ENCODE results near the gene RARB. TPM values are rescaled to one million over a fixed set of nuclear protein-coding genes. Genes with fewer than 3 reads are reported as not detected.

Gene RARB
- total and polyA plus RNA-seq, 5 donors from 2014 or later = 0.12 to 0.20 TPM; not detected in 3

GRCh38 chr3:25478211-25478757 is 50.2 kb downstream of the RARB start:
- no peaks in the 10 kb centered on the region for H3K36me3 ChIP-seq (ENCODE audit: control insufficient read depth, insufficient read depth, low read length)

GRCh38 chr3:25478964-25479726 is 51.1 kb downstream of the RARB start:
- no peak overlapping the region for H3K4me3 Mint-ChIP-seq
- Histone ChIP-seq H3K4me3 (ENCODE audit: low read depth, low read length) (no peak overlapping the region), H3K27ac (ENCODE audit: insufficient read depth, low read length, poor library complexity, severe bottlenecking) (no peak overlapping the region), H3K27me3 (ENCODE audit: control insufficient read depth, insufficient read depth, low read length) (no peaks in the 10 kb centered on the region), H3K36me3 (ENCODE audit: control insufficient read depth, insufficient read depth, low read length) (no peaks in the 10 kb centered on the region), H3K9me3 (ENCODE audit: control insufficient read depth in 2 of 2, low read length in 2 of 2) (no peaks in the 10 kb centered on the region), H3K4me1 (ENCODE audit: control insufficient read depth, insufficient read depth, low read length, poor library complexity, severe bottlenecking) (no peaks in the 10 kb centered on the region)
- H3K9me3 Mint-ChIP-seq = peaks cover 0 to 4% (median 0%) of the 10 kb centered on the region in 7 donors
- no peaks in the 10 kb centered on the region for H3K4me1 Mint-ChIP-seq
- H3K27ac Mint-ChIP-seq = no peak overlapping the region
- no peaks in the 10 kb centered on the region for H3K36me3 Mint-ChIP-seq
- H3K27me3 Mint-ChIP-seq = no peaks in the 10 kb centered on the region
- no peak for ATAC-seq (ENCODE audit: low read depth in 2 of 2)
- no peak for DNase-seq

More at GRCh38 chr3:25478211-25478757, 50.2 kb downstream of the RARB start:
- H3K27ac ChIP-seq (ENCODE audit: insufficient read depth, low read length, poor library complexity, severe bottlenecking) = no peak overlapping the region
- Mint-ChIP-seq H3K27ac (no peak overlapping the region), H3K36me3 (no peaks in the 10 kb centered on the region), H3K27me3 (no peaks in the 10 kb centered on the region), H3K9me3 (peaks cover 0 to 4% (median 0%) of the 10 kb centered on the region in 7 donors), H3K4me3 (no peak overlapping the region), H3K4me1 (no peaks in the 10 kb centered on the region)
- no peak overlapping the region for H3K4me3 ChIP-seq (ENCODE audit: low read depth, low read length)
- DNase-seq = no peak
- ATAC-seq (ENCODE audit: low read depth in 2 of 2) = no peak
- no peaks in the 10 kb centered on the region for H3K27me3 ChIP-seq (ENCODE audit: control insufficient read depth, insufficient read depth, low read length)
- H3K9me3 ChIP-seq (ENCODE audit: control insufficient read depth in 2 of 2, low read length in 2 of 2) = no peaks in the 10 kb centered on the region
- no peaks in the 10 kb centered on the region for H3K4me1 ChIP-seq (ENCODE audit: control insufficient read depth, insufficient read depth, low read length, poor library complexity, severe bottlenecking)

GRCh38 chr3:25479727-25480010 is 51.6 kb downstream of the RARB start:
- Histone ChIP-seq H3K4me3 (ENCODE audit: low read depth, low read length) (no peak overlapping the region), H3K27ac (ENCODE audit: insufficient read depth, low read length, poor library complexity, severe bottlenecking) (no peak overlapping the region), H3K9me3 (ENCODE audit: control insufficient read depth in 2 of 2, low read length in 2 of 2) (no peaks in the 10 kb centered on the region), H3K27me3 (ENCODE audit: control insufficient read depth, insufficient read depth, low read length) (no peaks in the 10 kb centered on the region), H3K4me1 (ENCODE audit: control insufficient read depth, insufficient read depth, low read length, poor library complexity, severe bottlenecking) (no peaks in the 10 kb centered on the region), H3K36me3 (ENCODE audit: control insufficient read depth, insufficient read depth, low read length) (no peaks in the 10 kb centered on the region)
- H3K27ac Mint-ChIP-seq = no peak overlapping the region
- ATAC-seq (ENCODE audit: low read depth in 2 of 2) (no peak), DNase-seq (no peak)
- H3K4me3 Mint-ChIP-seq = no peak overlapping the region
- H3K36me3 Mint-ChIP-seq = no peaks in the 10 kb centered on the region
- H3K27me3 Mint-ChIP-seq = no peaks in the 10 kb centered on the region
- H3K9me3 Mint-ChIP-seq = peaks cover 0 to 2% (median 0%) of the 10 kb centered on the region in 7 donors
- H3K4me1 Mint-ChIP-seq = no peaks in the 10 kb centered on the region

GRCh38 chr3:25480811-25481210 is 52.7 kb downstream of the RARB start:
- Mint-ChIP-seq H3K9me3 (peaks cover 0 to 2% (median 0%) of the 10 kb centered on the region in 7 donors), H3K27ac (no peak overlapping the region), H3K4me3 (no peak overlapping the region), H3K27me3 (no peaks in the 10 kb centered on the region), H3K36me3 (no peaks in the 10 kb centered on the region), H3K4me1 (no peaks in the 10 kb centered on the region)
- no peaks in the 10 kb centered on the region for H3K36me3 ChIP-seq (ENCODE audit: control insufficient read depth, insufficient read depth, low read length)
- no peak overlapping the region for H3K4me3 ChIP-seq (ENCODE audit: low read depth, low read length)
- no peaks in the 10 kb centered on the region for H3K9me3 ChIP-seq (ENCODE audit: control insufficient read depth in 2 of 2, low read length in 2 of 2)
- ATAC-seq (ENCODE audit: low read depth in 2 of 2) (no peak), DNase-seq (no peak)
- no peaks in the 10 kb centered on the region for H3K4me1 ChIP-seq (ENCODE audit: control insufficient read depth, insufficient read depth, low read length, poor library complexity, severe bottlenecking)
- H3K27me3 ChIP-seq (ENCODE audit: control insufficient read depth, insufficient read depth, low read length) = no peaks in the 10 kb centered on the region
- H3K27ac ChIP-seq (ENCODE audit: insufficient read depth, low read length, poor library complexity, severe bottlenecking) = no peak overlapping the region

- Mint-ChIP-seq H3K4me1 (no peaks in the 10 kb centered on the region), H3K27ac (no peak overlapping the region), H3K36me3 (no peaks in the 10 kb centered on the region), H3K9me3 (peaks cover 0 to 2% (median 0%) of the 10 kb centered on the region in 7 donors), H3K4me3 (no peak overlapping the region), H3K27me3 (no peaks in the 10 kb centered on the region)
- H3K4me1 ChIP-seq (ENCODE audit: control insufficient read depth, insufficient read depth, low read length, poor library complexity, severe bottlenecking) = no peaks in the 10 kb centered on the region
- H3K27ac ChIP-seq (ENCODE audit: insufficient read depth, low read length, poor library complexity, severe bottlenecking) = no peak overlapping the region
- no peak for ATAC-seq (ENCODE audit: low read depth in 2 of 2)
- H3K4me3 ChIP-seq (ENCODE audit: low read depth, low read length) = no peak overlapping the region
- no peaks in the 10 kb centered on the region for H3K36me3 ChIP-seq (ENCODE audit: control insufficient read depth, insufficient read depth, low read length)
- no peak for DNase-seq
- no peaks in the 10 kb centered on the region for H3K27me3 ChIP-seq (ENCODE audit: control insufficient read depth, insufficient read depth, low read length)
- no peaks in the 10 kb centered on the region for H3K9me3 ChIP-seq (ENCODE audit: control insufficient read depth in 2 of 2, low read length in 2 of 2)
Measured at GRCh38 chr3:25481386-25481785, 53.3 kb downstream of the RARB start.

- Mint-ChIP-seq H3K4me3 (no peak overlapping the region), H3K4me1 (no peaks in the 10 kb centered on the region), H3K36me3 (no peaks in the 10 kb centered on the region), H3K9me3 (peaks cover 0 to 2% (median 0%) of the 10 kb centered on the region in 7 donors), H3K27me3 (no peaks in the 10 kb centered on the region), H3K27ac (no peak overlapping the region)
- Histone ChIP-seq H3K4me3 (ENCODE audit: low read depth, low read length) (no peak overlapping the region), H3K27me3 (ENCODE audit: control insufficient read depth, insufficient read depth, low read length) (no peaks in the 10 kb centered on the region), H3K4me1 (ENCODE audit: control insufficient read depth, insufficient read depth, low read length, poor library complexity, severe bottlenecking) (no peaks in the 10 kb centered on the region), H3K9me3 (ENCODE audit: control insufficient read depth in 2 of 2, low read length in 2 of 2) (no peaks in the 10 kb centered on the region), H3K27ac (ENCODE audit: insufficient read depth, low read length, poor library complexity, severe bottlenecking) (no peak overlapping the region), H3K36me3 (ENCODE audit: control insufficient read depth, insufficient read depth, low read length) (no peaks in the 10 kb centered on the region)
- ATAC-seq (ENCODE audit: low read depth in 2 of 2) (no peak), DNase-seq (no peak)
Measured at GRCh38 chr3:25483456-25483855, 55.4 kb downstream of the RARB start.

- Histone ChIP-seq H3K4me3 (ENCODE audit: low read depth, low read length) (no peak overlapping the region), H3K36me3 (ENCODE audit: control insufficient read depth, insufficient read depth, low read length) (no peaks in the 10 kb centered on the region), H3K27ac (ENCODE audit: insufficient read depth, low read length, poor library complexity, severe bottlenecking) (no peak overlapping the region), H3K9me3 (ENCODE audit: control insufficient read depth in 2 of 2, low read length in 2 of 2) (no peaks in the 10 kb centered on the region), H3K4me1 (ENCODE audit: control insufficient read depth, insufficient read depth, low read length, poor library complexity, severe bottlenecking) (no peaks in the 10 kb centered on the region), H3K27me3 (ENCODE audit: control insufficient read depth, insufficient read depth, low read length) (no peaks in the 10 kb centered on the region)
- H3K4me3 Mint-ChIP-seq = no peak overlapping the region
- peaks cover 0 to 3% (median 0%) of the 10 kb centered on the region in 7 donors for H3K9me3 Mint-ChIP-seq
- no peaks in the 10 kb centered on the region for H3K4me1 Mint-ChIP-seq
- H3K36me3 Mint-ChIP-seq = no peaks in the 10 kb centered on the region
- ATAC-seq (ENCODE audit: low read depth in 2 of 2) (no peak), DNase-seq (no peak)
- no peaks in the 10 kb centered on the region for H3K27me3 Mint-ChIP-seq
- H3K27ac Mint-ChIP-seq = no peak overlapping the region
Measured at GRCh38 chr3:25485673-25486072, 57.6 kb downstream of the RARB start.

- Histone ChIP-seq H3K4me3 (ENCODE audit: low read depth, low read length) (no peak overlapping the region), H3K27me3 (ENCODE audit: control insufficient read depth, insufficient read depth, low read length) (no peaks in the 10 kb centered on the region), H3K4me1 (ENCODE audit: control insufficient read depth, insufficient read depth, low read length, poor library complexity, severe bottlenecking) (no peaks in the 10 kb centered on the region), H3K27ac (ENCODE audit: insufficient read depth, low read length, poor library complexity, severe bottlenecking) (no peak overlapping the region), H3K9me3 (ENCODE audit: control insufficient read depth in 2 of 2, low read length in 2 of 2) (no peaks in the 10 kb centered on the region), H3K36me3 (ENCODE audit: control insufficient read depth, insufficient read depth, low read length) (no peaks in the 10 kb centered on the region)
- Mint-ChIP-seq H3K36me3 (no peaks in the 10 kb centered on the region), H3K27ac (no peak overlapping the region), H3K4me1 (no peaks in the 10 kb centered on the region), H3K4me3 (no peak overlapping the region), H3K9me3 (peaks cover 0 to 6% (median under 1%) of the 10 kb centered on the region in 7 donors), H3K27me3 (no peaks in the 10 kb centered on the region)
- DNase-seq (no peak), ATAC-seq (ENCODE audit: low read depth in 2 of 2) (no peak)
Measured at GRCh38 chr3:25486932-25487331, 58.9 kb downstream of the RARB start.

All from CD4-positive, CD25-positive, alpha-beta regulatory T cell (primary cell).